GM12891 (cell line): Measurements from ENCODE around the gene FEM1A.
"Not testable (repeated sequence)": the region's sequence is repeated elsewhere in the genome, so short reads cannot be mapped to it uniquely, and the experiment has no call there.

ENCODE experiments used
- DNase-seq: peaks from one replicate; pipeline ENCODE4 v3.0.0; 2011; ENCODE audit warnings: low spot score; ENCODE audit not compliant: insufficient read length
- FAIRE-seq: peaks from 2 replicates; lab custom pipeline; 2011; peaks lifted over from hg19 to GRCh38; lab: Jason Lieb, UNC
- PAX5 ChIP-seq: IDR thresholded peaks from 2 replicates; pipeline ENCODE4 v1.6.1; 2011; ENCODE audit warnings: low read length, moderate library complexity, mild to moderate bottlenecking; ENCODE audit not compliant: insufficient read depth, severe bottlenecking
- POLR2A ChIP-seq: IDR thresholded peaks from 2 replicates; pipeline ENCODE4 v1.6.1; 2011; ENCODE audit warnings: low read depth, low read length, control low read depth
- POLR2AphosphoS5 ChIP-seq: IDR thresholded peaks from 2 replicates; pipeline ENCODE4 v1.6.1; 2011; ENCODE audit warnings: low read depth, low read length, control low read depth
- POU2F2 ChIP-seq: IDR thresholded peaks from 2 replicates; pipeline ENCODE4 v1.6.1; 2011; ENCODE audit warnings: low read depth, mild to moderate bottlenecking, control low read depth, low read length, moderate library complexity
- SPI1 ChIP-seq: IDR thresholded peaks from 2 replicates; pipeline ENCODE4 v1.6.1; 2011; ENCODE audit warnings: low read depth, low read length, control low read depth
- TAF1 ChIP-seq: IDR thresholded peaks from 2 replicates; pipeline ENCODE4 v1.6.1; 2011; ENCODE audit warnings: low read depth, low read length, control low read depth

Gene FEM1A

GRCh38 chr19:4829001-4829712 lies 37.6 kb downstream of the FEM1A start:
- DNase-seq: no peak
- TF ChIP-seq PAX5: no peak
- TF ChIP-seq SPI1: peak; percentile 61
- peak; percentile 56 for FAIRE-seq

GRCh38 chr19:4830332-4830731 lies 38.8 kb downstream of the FEM1A start:
- FAIRE-seq (peak; percentile 41), DNase-seq (no peak)
- no peak for TF ChIP-seq PAX5
- TF ChIP-seq POLR2AphosphoS5: no peak
- TF ChIP-seq TAF1: no peak
- no peak for TF ChIP-seq SPI1
- TF ChIP-seq POLR2A: no peak
- TF ChIP-seq POU2F2: no peak

GRCh38 chr19:4830768-4831265 lies 39.3 kb downstream of the FEM1A start:
- FAIRE-seq (peak; percentile 69), DNase-seq (no peak)
- no peak for TF ChIP-seq POU2F2

- TF ChIP-seq SPI1 (peak; percentile 19; the same call in 1 of the 2 replicates), POLR2A (peak; percentile 47), PAX5 (peak; percentile 6), TAF1 (0 out of 2 replicates have a peak, but pooled peaks have one; percentile 20), POU2F2 (no peak), POLR2AphosphoS5 (peak; percentile 48; the same call in 1 of the 2 replicates)
- FAIRE-seq (peak; percentile 87), DNase-seq (peak; percentile 59)
Measured at GRCh38 chr19:4831304-4831978, 39.9 kb downstream of the FEM1A start, which contains the start of gene TICAM1. Gene TICAM1 (minus strand): TSS chr19:4831712. CDS start chr19:4818377, 13,335 bp downstream.

- FAIRE-seq, DNase-seq: not testable (repeated sequence)
Measured at GRCh38 chr19:4831979-4832340, 40.4 kb downstream of the FEM1A start.

- FAIRE-seq: no peak
- TF ChIP-seq PAX5 (no peak), POU2F2 (no peak), POLR2AphosphoS5 (no peak), SPI1 (no peak), POLR2A (no peak), TAF1 (no peak)
- no peak for DNase-seq
Measured at GRCh38 chr19:4832776-4833175, 41.2 kb downstream of the FEM1A start.

GRCh38 chr19:4839192-4839591 lies 47.7 kb downstream of the FEM1A start:
- DNase-seq: no peak
- no peak for FAIRE-seq
- TF ChIP-seq POU2F2 (no peak), POLR2AphosphoS5 (no peak), POLR2A (no peak), TAF1 (no peak), SPI1 (no peak), PAX5 (no peak)

GRCh38 chr19:4843647-4843965 lies 52.1 kb downstream of the FEM1A start:
- TF ChIP-seq POU2F2 (no peak), POLR2A (no peak), POLR2AphosphoS5 (no peak), PAX5 (no peak), TAF1 (no peak), SPI1 (no peak)
- FAIRE-seq (no peak), DNase-seq (no peak)

- FAIRE-seq (no peak), DNase-seq (no peak)
- no peak for TF ChIP-seq SPI1
- TF ChIP-seq TAF1: no peak
Measured at GRCh38 chr19:4844348-4845179, 53.0 kb downstream of the FEM1A start.

- DNase-seq, FAIRE-seq: not testable (repeated sequence)
Measured at GRCh38 chr19:4845975-4846374, 54.4 kb downstream of the FEM1A start.
